IPS DF 4.7 (cell line): ENCODE data around the gene ELAC1.
"Not testable (repeated sequence)": the region's sequence is repeated elsewhere in the genome, so short reads cannot be mapped to it uniquely, and the experiment has no call there.

Experiments
- DNase-seq: peaks from one replicate; pipeline ENCODE4 v3.0.0-alpha.2; 2013; ENCODE audit warnings: low spot score; ENCODE audit errors: extremely low read depth

The ELAC1 gene

GRCh38 chr18:50972404-50972803 lies 4.6 kb downstream of the ELAC1 start:
- not testable (repeated sequence) for DNase-seq

DNA sequence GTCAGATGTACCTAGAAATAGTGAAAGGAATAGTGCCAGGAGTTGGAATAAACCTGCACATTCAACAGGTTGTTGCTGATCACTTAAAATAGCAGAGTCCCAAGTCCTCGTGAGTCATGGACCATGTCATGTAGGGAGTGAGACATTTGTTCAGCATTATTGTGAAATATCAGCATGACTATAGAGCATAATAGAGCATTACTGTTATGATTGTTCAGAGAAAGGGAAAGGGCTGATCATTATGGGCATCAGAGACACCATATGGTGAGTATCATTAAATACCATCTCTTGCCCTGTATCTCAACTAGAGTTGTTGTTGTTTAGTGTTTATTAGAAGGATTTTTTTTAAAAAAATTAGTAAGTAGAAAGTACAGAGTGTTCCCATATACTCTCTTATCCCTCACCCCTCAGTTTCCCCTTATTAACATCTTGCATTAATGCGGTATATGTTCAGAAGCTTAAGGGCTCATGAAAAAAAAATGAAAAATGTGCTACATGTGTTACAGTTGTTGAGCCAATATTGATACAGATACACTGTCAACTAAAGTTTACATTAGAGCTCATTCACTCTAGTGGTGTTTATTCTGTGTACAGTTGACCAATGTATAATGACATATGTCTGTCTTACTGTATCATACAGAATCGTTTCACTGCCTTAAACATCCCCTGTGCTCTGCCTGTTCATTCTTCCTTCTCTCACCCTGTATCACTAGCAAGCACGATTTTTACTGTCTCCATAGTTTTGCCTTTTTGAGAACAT lies 5.7 kb downstream of the ELAC1 start:
- no peak for DNase-seq

- no peak for DNase-seq
Measured at GRCh38 chr18:50977037-50977760, 9.4 kb downstream of the ELAC1 start.

DNA sequence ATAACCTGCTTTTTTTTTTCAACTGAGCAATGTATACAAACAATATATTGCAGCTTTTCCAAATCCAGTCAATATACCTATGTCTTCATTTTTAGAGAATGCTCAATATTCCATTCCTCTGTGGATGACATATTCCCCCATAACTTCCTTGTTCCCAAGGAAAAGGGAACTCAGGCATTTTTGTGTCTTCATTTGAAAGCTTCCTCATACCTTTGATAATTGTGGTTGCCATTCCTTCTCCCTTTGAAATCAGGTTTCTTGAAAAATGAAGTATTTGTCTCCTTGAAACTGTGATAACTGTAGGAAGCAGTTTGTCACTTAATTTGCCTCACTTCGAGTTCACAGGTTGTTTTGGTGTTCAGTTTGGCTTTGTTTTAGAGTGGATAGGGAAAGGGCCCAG lies 13.5 kb downstream of the ELAC1 start:
- DNase-seq = no peak

GRCh38 chr18:50982086-50982801 lies 14.4 kb downstream of the ELAC1 start:
- no peak for DNase-seq

- no peak for DNase-seq
Measured at GRCh38 chr18:50982802-50983179, 15.0 kb downstream of the ELAC1 start.

GRCh38 chr18:50986360-50987087 lies 18.7 kb downstream of the ELAC1 start:
- no peak for DNase-seq

- DNase-seq = no peak
Measured at GRCh38 chr18:50987261-50987660, 19.4 kb downstream of the ELAC1 start.

- no peak for DNase-seq
Measured at GRCh38 chr18:50989711-50990110, 21.9 kb downstream of the ELAC1 start.

DNA sequence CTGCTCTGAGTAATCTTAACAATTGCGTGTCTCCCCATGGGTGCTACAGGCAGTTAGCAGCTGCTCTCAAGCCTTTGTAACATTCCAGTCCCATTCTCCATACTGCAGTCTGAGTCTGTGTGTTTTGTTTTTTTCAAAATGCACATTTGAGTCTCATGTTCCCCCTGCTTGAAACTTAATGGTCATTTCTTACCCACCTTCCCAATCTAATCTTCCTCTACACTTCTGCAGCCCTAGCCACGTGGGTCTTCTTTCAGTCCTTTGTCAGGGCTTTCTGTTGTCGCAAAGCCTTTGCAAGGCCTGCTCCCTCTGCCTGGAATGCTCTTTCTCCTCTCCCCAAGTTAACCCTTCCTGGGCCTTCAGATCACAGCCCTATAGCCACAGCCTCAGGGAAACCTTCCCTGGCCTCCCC lies 24.5 kb downstream of the ELAC1 start:
- DNase-seq = peak; percentile 53

DNA sequence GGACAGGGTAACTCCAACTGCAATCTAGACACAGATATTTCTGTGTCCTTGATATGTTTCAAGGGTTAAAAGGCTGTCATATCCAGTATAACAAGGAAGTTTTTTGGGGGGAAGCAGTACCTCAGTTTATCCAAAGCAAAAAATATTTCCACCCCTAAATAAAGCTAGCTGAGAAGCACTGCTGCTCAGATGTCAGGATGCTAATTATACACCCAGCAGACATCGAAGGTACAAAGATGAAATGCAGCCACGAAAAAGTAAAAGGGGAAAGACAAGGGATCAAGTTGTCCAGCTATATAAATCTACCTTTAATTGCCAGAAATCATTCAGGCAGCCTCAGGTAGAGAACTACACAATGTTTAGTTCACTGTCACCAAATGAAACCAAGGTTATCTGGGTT lies 26.2 kb downstream of the ELAC1 start:
- no peak for DNase-seq

DNA sequence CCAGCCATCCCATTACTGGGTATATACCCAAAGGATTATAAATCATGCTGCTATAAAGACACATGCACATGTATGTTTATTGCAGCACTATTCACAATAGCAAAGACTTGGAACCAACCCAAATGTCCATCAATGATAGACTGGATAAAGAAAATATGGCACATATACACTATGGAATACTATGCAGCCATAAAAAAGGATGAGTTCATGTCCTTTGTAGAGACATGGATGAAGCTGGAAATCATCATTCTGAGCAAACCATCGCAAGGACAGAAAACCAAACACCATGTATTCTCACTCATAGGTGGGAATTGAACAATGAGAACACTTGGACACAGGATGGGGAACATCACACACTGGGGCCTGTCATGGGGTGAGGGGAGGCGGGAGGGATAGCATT lies 35.3 kb downstream of the ELAC1 start:
- DNase-seq = not testable (repeated sequence)

DNA sequence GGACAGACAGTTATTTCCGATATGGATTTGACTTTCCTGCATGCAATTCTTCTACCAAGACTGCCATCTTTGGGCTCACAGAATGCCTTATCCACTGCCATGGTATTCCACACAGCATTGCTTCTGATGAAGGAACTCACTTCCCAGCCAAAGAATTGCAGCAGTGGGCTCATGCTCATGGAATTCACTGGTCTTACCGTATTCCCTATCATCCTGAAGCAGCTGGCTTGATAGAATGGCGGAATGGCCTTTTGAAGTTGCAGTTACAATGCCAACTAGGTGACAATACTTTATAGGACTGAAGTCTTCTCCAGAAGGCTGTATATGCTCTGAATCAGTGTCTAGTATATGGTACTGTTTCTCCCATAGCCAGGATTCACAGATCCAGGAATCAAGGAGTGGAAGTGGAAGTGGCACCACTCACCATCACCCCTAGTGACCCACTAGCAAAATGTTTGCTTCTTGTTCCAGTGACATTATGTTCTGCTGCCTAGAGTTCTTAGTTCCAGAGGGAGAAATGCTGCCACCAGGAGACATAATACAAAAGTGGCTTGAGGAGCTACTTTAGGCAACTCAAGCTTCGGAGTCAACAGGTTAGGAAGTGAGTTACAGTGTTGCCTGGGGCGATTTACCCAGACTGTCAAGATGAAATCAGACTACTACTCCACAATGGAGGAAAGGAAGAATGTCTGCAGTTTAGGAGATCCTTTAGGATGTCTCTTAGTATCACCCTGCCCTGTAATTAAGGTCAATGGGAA lies 38.4 kb downstream of the ELAC1 start:
- DNase-seq = no peak

DNA sequence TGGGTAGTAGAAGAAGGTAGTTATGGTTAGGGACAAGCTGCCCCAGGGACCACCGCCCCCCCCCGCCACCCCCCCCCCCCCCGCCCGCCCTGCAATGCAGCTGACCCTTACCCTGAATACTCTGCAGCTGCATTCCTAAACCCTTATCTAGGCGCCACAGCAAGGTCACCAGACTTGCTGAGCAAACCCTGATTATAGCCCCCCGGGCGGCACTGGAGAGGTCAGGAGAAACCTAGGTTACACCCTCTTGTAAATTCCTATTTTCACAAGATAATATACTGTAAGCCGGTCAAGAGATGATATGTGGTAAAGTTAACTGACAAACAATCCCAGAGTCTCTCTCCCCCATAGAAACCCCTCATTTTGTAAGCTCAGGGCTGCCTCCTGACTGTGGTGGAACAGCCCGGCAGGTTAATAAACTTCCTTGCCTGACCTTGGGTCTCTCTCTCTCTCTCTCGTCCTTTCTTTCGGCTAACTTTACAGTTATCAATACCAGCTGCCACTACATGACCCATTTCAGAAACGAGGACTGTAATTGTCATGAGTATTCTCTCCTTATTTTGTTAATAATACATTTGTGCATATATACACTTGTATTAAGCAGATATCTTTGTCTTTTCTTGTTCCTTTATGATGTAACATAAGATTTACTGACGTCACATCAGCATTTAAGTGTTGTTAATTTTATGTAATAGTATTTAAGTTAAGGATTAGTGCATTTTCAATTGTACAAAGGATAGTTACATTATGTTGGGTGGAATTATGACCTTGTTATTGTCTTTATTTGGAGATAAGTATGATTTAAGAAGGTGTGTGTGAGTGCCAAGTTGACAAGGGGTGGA lies 39.3 kb downstream of the ELAC1 start:
- DNase-seq = no peak

DNA sequence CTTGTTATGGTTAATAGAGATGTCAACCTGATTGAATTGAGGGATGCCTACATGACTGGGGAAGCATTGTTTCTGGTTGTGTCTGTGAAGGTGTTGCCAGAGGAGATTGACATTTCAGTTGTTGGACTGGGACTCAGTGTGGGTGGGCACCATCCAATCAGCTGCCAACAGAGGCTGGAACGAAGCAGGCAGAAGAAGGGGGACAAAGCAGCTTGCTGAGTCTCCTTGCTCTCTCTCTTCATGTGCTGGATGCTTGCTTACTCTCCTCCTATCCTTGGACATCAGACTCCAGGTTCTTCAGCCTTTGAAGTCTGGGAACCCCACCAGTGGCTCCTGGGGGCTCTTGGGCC lies 39.9 kb downstream of the ELAC1 start:
- DNase-seq = no peak

DNA sequence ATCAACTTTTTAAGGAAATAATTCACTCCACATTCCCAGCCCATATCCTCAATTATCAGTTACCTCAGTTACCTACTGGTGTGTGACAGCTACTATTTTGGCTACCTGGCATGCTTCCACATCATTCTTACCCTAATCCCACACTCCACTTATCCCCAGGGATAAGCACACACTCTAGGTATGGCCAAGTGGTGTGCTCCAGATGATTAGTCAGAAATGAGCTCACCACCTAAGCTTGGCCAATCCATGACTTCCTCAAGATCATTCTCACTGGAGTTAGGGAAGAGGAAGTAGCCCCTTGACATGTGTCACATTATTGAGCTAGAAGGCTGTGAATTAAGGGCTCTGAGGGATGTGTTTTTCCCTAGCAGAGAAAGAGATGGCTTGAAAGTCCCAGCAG lies 41.2 kb downstream of the ELAC1 start:
- DNase-seq = no peak

GRCh38 chr18:51010218-51010617 lies 42.4 kb downstream of the ELAC1 start:
- no peak for DNase-seq

GRCh38 chr18:51011709-51012108 lies 43.9 kb downstream of the ELAC1 start:
- DNase-seq = no peak

DNA sequence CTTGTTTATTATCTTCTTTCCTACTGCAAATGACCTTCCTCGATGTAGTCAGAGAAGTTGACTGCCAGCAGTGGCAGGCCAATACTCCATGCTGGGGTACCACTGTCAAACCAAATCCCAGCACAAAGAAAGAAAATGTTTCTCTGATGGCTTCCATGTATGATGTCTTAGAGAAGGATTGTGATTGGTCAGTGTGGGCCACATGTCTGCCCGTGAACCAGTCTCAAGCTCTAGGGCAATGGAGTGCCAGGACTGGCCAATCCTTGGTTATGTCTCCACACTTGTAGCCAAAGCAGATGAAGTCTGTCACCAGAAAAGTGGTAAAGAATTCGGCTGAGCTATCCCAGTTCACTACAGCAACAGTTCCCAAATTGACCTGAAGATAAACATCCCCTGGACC lies 44.6 kb downstream of the ELAC1 start:
- no peak for DNase-seq

- DNase-seq = no peak
Measured at GRCh38 chr18:51013259-51013658, 45.4 kb downstream of the ELAC1 start.
